GM19240 (cell line): ENCODE data around the gene GALNT9.
"Not testable (repeated sequence)": the region's sequence is repeated elsewhere in the genome, so short reads cannot be mapped to it uniquely, and the experiment has no call there.

Experiments
- DNase-seq: peaks from one replicate; pipeline ENCODE4 v3.0.0; 2011; ENCODE audit warnings: low spot score; ENCODE audit not compliant: insufficient read length

Gene GALNT9

GRCh38 chr12:132202929-132203721 is 126.3 kb downstream of the GALNT9 start:
- DNase-seq = no peak

GRCh38 chr12:132201391-132202120 is 127.8 kb downstream of the GALNT9 start:
- DNase-seq = no peak

GRCh38 chr12:132200800-132201199 is 128.6 kb downstream of the GALNT9 start:
- DNase-seq = no peak

DNA sequence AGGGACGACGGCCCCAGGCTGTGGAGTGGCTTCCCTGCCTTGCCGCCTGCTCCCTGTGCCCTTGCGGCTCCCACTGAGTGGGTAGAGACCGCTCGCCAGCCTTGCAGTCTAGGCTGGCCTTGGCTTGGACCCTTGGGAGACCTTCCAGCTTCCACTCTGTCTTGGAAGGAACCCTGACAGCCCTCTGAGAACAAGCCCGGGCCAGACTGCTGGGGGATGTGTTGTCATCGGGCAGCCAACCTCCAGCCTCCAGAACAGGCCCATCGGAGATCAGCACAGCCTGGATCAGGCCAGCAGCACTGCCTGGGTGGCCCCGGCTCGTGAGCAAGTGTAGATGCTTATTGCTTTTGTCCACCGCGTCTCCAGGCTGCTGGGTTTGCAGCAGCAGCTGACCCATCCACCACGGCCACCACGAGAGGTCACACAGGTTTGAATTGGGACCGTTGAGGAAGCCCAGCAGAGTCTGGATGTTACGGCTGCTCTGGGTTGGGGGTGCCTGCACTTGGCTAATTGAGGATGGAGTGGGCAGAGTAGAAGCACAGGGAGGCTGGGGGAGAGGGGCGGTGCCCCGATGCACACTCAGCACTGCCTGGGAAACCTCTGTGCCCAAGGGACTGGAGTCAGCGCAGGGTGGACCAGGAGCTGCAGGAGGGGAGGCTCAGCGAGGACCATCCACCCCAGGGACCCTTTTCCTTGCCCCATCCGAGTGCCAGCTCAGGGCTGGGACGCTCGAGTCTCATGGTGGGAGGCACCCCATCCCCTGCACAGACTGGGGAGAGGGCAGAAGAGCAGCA is 129.7 kb downstream of the GALNT9 start:
- DNase-seq = no peak

DNA sequence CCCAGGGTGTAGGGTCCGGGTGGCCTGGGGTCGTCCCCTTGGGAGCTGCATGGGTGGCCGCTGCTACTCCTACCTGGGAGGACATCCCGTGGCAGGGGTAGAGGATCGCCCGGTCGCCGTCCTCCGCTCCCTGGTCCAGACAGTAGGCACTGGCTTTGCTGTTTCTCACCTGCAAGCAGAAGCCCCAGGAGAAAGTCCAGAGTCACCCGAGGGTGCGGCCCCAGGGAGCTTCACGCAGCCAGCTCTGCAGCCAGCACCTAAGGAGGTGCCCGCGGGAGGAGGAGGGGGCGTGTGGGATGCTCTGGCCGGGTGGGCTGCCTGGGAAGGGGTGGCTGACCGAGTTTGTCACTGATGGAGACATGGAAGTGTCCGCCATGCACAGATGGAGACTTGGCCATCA is 130.3 kb downstream of the GALNT9 start:
- DNase-seq = no peak

GRCh38 chr12:132197581-132198354 is 131.6 kb downstream of the GALNT9 start:
- no peak for DNase-seq

DNA sequence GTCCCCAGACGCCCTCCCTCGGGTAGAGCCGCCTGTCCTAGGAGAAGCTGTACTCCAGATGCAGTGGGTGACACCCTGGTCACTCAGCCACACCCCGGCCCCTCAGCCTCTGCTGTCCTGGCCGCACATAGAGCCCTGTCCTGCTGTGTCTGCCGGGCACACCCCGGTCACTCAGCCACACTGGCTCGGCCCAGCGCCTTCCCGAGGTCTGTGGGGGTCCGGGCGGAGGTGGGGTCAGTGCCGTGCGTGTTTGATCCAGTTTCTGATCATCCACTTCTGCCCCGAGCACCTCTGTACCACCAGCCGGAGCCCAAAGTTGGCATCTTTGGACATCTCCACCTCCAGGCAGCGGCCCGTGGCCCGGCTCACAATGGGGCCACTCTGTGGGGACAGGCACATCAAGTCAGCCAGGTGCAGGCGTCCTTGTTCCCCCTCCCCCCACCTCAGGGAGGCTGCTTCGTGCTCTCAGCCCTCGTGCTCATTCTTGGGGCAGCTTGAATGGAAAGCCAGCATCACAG is 132.5 kb downstream of the GALNT9 start:
- DNase-seq = no peak

GRCh38 chr12:132196038-132196872 is 133.1 kb downstream of the GALNT9 start:
- DNase-seq = no peak

- not testable (repeated sequence) for DNase-seq
Observed at GRCh38 chr12:132195242-132195641, 134.1 kb downstream of the GALNT9 start.

DNA sequence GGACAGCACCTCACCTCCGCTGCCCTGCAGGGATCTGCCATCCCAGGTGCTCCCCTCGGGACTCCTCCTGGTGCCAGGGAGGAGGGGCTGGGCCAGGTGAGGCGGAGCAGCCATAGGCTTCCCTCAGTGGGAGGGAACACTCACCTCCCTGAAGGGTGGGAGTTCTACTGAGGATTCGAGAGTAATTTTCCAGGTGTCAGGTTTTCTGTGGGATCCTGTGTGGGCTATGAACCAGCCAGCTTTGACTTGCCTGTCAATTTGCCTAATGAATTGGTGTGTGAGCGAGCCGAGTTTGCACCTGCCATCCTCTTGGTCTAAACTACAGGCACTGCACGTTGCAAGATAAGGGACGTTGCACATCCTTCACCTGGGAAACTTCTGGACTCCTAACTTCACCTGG is 134.8 kb downstream of the GALNT9 start:
- DNase-seq = no peak

- no peak for DNase-seq
Observed at GRCh38 chr12:132194056-132194455, 135.3 kb downstream of the GALNT9 start.

DNA sequence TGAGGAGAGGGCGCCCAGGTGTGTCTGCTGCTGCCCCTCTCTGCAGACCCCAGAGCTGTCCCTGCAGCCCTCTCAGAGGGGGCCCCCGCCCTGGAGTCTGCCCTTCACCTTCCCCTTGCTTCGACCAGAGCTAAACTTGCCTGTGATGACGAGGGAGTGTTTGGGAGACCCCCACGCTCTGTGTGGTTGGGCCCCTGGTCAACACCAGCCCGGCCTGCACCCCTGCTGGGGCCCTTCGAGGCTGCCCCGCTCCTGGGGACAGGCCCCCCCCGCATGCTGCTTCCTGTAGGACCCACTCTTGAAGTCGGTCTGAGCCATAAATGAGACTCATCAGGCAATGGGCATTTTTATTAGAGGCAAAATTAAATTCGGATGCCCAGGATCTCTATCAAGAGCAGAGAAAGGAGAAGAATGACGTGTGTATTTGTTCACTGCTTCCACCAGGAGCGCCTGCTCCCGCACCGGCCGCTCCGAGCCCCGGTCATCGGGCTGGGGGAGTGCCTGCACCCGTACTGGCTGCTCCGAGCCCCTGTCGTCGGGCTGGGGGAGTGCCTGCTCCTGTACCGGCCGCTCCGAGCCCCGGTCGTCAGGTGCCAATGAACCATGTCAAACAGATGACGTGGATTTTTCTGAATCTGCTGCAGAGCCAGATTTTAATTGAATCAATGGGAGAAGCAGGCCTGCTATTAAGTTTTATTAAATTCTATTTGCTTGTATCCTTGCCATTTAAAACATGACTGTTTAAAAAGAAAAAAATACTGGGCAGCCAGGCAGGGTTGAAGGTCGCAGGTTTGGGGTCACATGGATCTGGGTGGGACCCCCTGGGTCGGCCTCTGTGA is 137.5 kb downstream of the GALNT9 start:
- DNase-seq = no peak

- no peak for DNase-seq
Observed at GRCh38 chr12:132190834-132191500, 138.4 kb downstream of the GALNT9 start.

- no peak for DNase-seq
Observed at GRCh38 chr12:132190012-132190755, 139.2 kb downstream of the GALNT9 start.

- peak; percentile 92 for DNase-seq
Observed at GRCh38 chr12:132189378-132190011, 139.9 kb downstream of the GALNT9 start.

GRCh38 chr12:132188916-132189325 is 140.5 kb downstream of the GALNT9 start:
- DNase-seq = no peak

- no peak for DNase-seq
Observed at GRCh38 chr12:132188451-132188901, 140.9 kb downstream of the GALNT9 start.
